Panc1 (cell line): ENCODE data around the gene CLK3. TPM values are rescaled to one million over a fixed set of nuclear protein-coding genes. Genes with fewer than 3 reads are reported as not detected.

ENCODE experiments used
- ATAC-seq: fragments of 200-7000 bp; cut with Tn5 transposase; 2 replicates; pipeline ENCODE4 v1.9.1; 2020; ENCODE audit warnings: mild to moderate bottlenecking, moderate library complexity
- BruUV-seq: library from RNA; stranded (reverse); fragments of 400-500 nt; replicated peaks from 2 replicates; lab custom pipeline; 2021; lab: Mats Ljungman, UMichigan
- CTCF ChIA-PET: fragments of 300-600 bp; sonication (Branson Sonifier 250); formaldehyde crosslinking; loops from one replicate; lab custom pipeline; 2022; ENCODE audit warnings: antibody characterized with exemption; lab: Charles Lee
- POLR2A ChIA-PET: fragments of 300-600 bp; sonication (Branson Sonifier 250); formaldehyde crosslinking; loops from one replicate; lab custom pipeline; 2022; ENCODE audit warnings: antibody characterized with exemption; lab: Charles Lee
- DNase-seq: peaks from one replicate; pipeline ENCODE4 v3.0.0-alpha.2; 2010; ENCODE audit warnings: low read depth, low spot score
- H3K27ac ChIP-seq: 2 replicates; pipeline ENCODE4 v1.5.1; 2011; ENCODE audit warnings: mild to moderate bottlenecking, low read length, inconsistent platforms
- H3K27me3 ChIP-seq: fragments of 200-500 bp; sonication (Bioruptor generic); 2 replicates; pipeline ENCODE4 v1.6.0; 2014; ENCODE audit warnings: low read length, inconsistent platforms; ENCODE audit not compliant: control insufficient read depth, insufficient read depth
- H3K36me3 ChIP-seq: fragments of 200-500 bp; sonication (Bioruptor generic); 2 replicates; pipeline ENCODE4 v1.5.1; 2014; ENCODE audit warnings: inconsistent platforms, mild to moderate bottlenecking, low read length, moderate library complexity; ENCODE audit not compliant: control insufficient read depth, insufficient read depth
- H3K4me1 ChIP-seq: 2 replicates; pipeline ENCODE4 v1.5.1; 2011; ENCODE audit warnings: inconsistent platforms, mild to moderate bottlenecking, low read length, moderate library complexity; ENCODE audit not compliant: control insufficient read depth, insufficient read depth
- H3K4me3 ChIP-seq, 2 experiments: 2 replicates each; pipeline ENCODE4 v1.5.1; 2011 to 2012; ENCODE audit warnings: low read depth in 2 of 2, low read length in 2 of 2, mild to moderate bottlenecking in 2 of 2, inconsistent platforms in 1 of 2, moderate library complexity in 1 of 2
- H3K9me3 ChIP-seq: fragments of 200-500 bp; sonication (Bioruptor generic); 2 replicates; pipeline ENCODE4 v1.5.1; 2014; ENCODE audit warnings: low read depth, mild to moderate bottlenecking, inconsistent platforms, low read length, moderate library complexity; ENCODE audit not compliant: control insufficient read depth, insufficient read depth
- CTCF ChIP-seq: fragments of 450-650 bp; IDR thresholded peaks from 2 replicates; pipeline ENCODE4 v1.5.1; 2017; ENCODE audit warnings: mild to moderate bottlenecking
- POLR2AphosphoS5 ChIP-seq: IDR thresholded peaks from 2 replicates; pipeline ENCODE4 v1.6.1; 2012; ENCODE audit warnings: mild to moderate bottlenecking, low read depth, low read length, moderate library complexity
- REST ChIP-seq, 2 experiments: IDR thresholded peaks; 2 replicates each; pipeline ENCODE4 v1.6.1; 2011 to 2012; ENCODE audit warnings: low read depth in 2 of 2, control low read depth in 1 of 2, low read length in 1 of 2, mild to moderate bottlenecking in 1 of 2, moderate library complexity in 1 of 2; ENCODE audit not compliant: insufficient read depth in 1 of 2
- SIN3A ChIP-seq: IDR thresholded peaks from 2 replicates; pipeline ENCODE4 v1.6.1; 2012; ENCODE audit warnings: low read depth, mild to moderate bottlenecking, low read length, moderate library complexity, borderline replicate concordance; ENCODE audit not compliant: insufficient read depth
- TCF7L2 ChIP-seq: IDR thresholded peaks from 2 replicates; pipeline ENCODE4 v1.6.1; 2011; ENCODE audit warnings: mild to moderate bottlenecking, low read depth, low read length, inconsistent platforms
- in situ Hi-C: cut with HindIII; loops from 2 replicates; pipeline ENCODE4 v1.10.0; 2016; ENCODE audit warnings: low sequenced_read_pairs, low pct_unique_long_range_greater_than_20kb
- intact Hi-C: fragments of 100-400 bp; cut with micrococcal nuclease; formaldehyde crosslinking; loops from one replicate; pipeline ENCODE4 v1.10.0; 2022; ENCODE audit not compliant: unreplicated experiment
- total RNA-seq: library from RNA; stranded (reverse); gene quantifications from one replicate; pipeline ENCODE4 v1.2.1, GENCODE V29; 2021; ENCODE audit not compliant: unreplicated experiment

CLK3 gene
- total RNA-seq, 1 experiment from 2014 or later: 69.8 TPM

DNA sequence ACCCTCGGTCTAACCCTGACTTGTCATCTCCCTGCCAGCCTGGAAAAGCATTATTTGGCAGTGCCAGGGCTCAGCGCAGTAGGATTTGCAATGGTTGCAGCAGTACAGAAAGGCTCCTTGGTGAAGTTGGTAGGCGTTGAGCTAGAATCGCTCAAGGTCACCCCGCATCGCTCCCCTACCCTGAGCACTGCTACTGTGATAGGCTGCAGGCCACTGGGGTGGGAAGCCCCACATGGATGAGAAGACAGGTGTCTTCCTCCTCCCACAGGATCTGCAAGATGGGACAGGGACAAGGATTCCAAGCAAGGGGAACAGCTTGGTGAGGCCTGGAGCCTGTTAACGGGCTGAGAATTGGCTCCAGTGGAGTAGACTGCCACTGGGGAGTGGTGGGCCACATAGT lies 10.7 kb downstream of the CLK3 start:
- no peak for ATAC-seq
- Histone ChIP-seq H3K4me3 (no peak overlapping the region), H3K4me1 (no peaks in the 10 kb centered on the region), H3K27me3 (no peaks in the 10 kb centered on the region), H3K9me3 (no peaks in the 10 kb centered on the region), H3K36me3 (peaks cover 38% of the 10 kb centered on the region), H3K27ac (no peak overlapping the region)
- DNase-seq: no peak
- BruUV-seq: no TSS peak
- TF ChIP-seq POLR2AphosphoS5: no peak
- no peak for TF ChIP-seq REST (IDR thresholded peaks at IDR 0.05; ENCODE audit: insufficient read depth in 1 of 2, low read depth in 2 of 2, low read length in 1 of 2)
- no peak for TF ChIP-seq TCF7L2
- TF ChIP-seq SIN3A: no peak
- TF ChIP-seq CTCF: no peak
- intact Hi-C loops (no loop called here), in situ Hi-C loops (loop anchor here (25.0 kb wide), 1 partner anchor 136 kb away; no protein-coding TSS in a partner anchor)
- CTCF ChIA-PET: no interaction called here
- POLR2A ChIA-PET: interaction anchor here (0.6 kb wide), 1 partner anchor 260 kb away, joined by 11 read pairs; no protein-coding TSS in a partner anchor

GRCh38 chr15:74626752-74627692 lies 11.4 kb downstream of the CLK3 start:
- Histone ChIP-seq H3K36me3 (peaks cover 31% of the 10 kb centered on the region), H3K27me3 (no peaks in the 10 kb centered on the region), H3K27ac (no peak overlapping the region), H3K4me3 (no peak overlapping the region), H3K9me3 (no peaks in the 10 kb centered on the region), H3K4me1 (no peaks in the 10 kb centered on the region)
- CTCF ChIA-PET: no interaction called here
- POLR2A ChIA-PET: interaction anchor here (0.6 kb wide), 1 partner anchor 261 kb away, joined by 11 read pairs; no protein-coding TSS in a partner anchor
- intact Hi-C loops (no loop called here), in situ Hi-C loops (loop anchor here (25.0 kb wide), 1 partner anchor 135 kb away; no protein-coding TSS in a partner anchor)
- DNase-seq: no peak
- no peak for ATAC-seq
- TF ChIP-seq POLR2AphosphoS5: no peak
- BruUV-seq: no TSS peak
